Lower lobe of right lung (tissue), 2 donors: ENCODE results near the gene ZNF112. TPM values are rescaled to one million over a fixed set of nuclear protein-coding genes. Genes with fewer than 3 reads are reported as not detected.
A peak's percentile ranks its signal among the peaks of the same experiment; 100 is the strongest.

Experiments
- ATAC-seq, 2 donors: fragments of 200-7000 bp; cut with Tn5 transposase; one replicate each; pipeline ENCODE4 v1.9.1; 2020 to 2022; ENCODE audit warnings: mild to moderate bottlenecking in 2 of 2, moderate library complexity in 2 of 2
- DNase-seq: peaks from one replicate; pipeline ENCODE4 v3.0.0-alpha.2; 2020
- H3K27ac ChIP-seq: fragments of 200-600 bp; one replicate; pipeline ENCODE4 v1.8.0; 2022
- H3K27me3 ChIP-seq: fragments of 200-600 bp; one replicate; pipeline ENCODE4 v1.8.0; 2022; ENCODE audit warnings: low read depth
- H3K36me3 ChIP-seq: fragments of 200-600 bp; one replicate; pipeline ENCODE4 v1.8.0; 2022; ENCODE audit warnings: mild to moderate bottlenecking
- H3K4me1 ChIP-seq: fragments of 200-600 bp; one replicate; pipeline ENCODE4 v1.8.0; 2022
- H3K4me3 ChIP-seq: fragments of 200-600 bp; one replicate; pipeline ENCODE4 v1.8.0; 2022; ENCODE audit warnings: mild to moderate bottlenecking
- H3K9me3 ChIP-seq: fragments of 200-600 bp; one replicate; pipeline ENCODE4 v1.8.0; 2022
- intact Hi-C: fragments of 100-400 bp; cut with DNase I; formaldehyde crosslinking; loops from one replicate; pipeline ENCODE4 v1.11.0; 2022
- total RNA-seq: library from RNA; stranded (reverse); fragmentation: NEBNext Ultra II Directional; extraction: Animal tissue kit (Norgen Biotek cat#: 25700); gene quantifications from one replicate; pipeline ENCODE4 v1.2.1, GENCODE V29; 2021
- TF ChIP-seq, protein P1 (sequence below): fragments of 200-600 bp; IDR thresholded peaks from one replicate; pipeline ENCODE4 v1.8.0; 2022; ENCODE audit warnings: antibody characterized with exemption, mild to moderate bottlenecking
- donor health status: DM: no; HTN: yes; CAD: no; lungs with severe emphysema.

ZNF112 gene
- total RNA-seq, 1 donor from 2014 or later: 4.8 TPM

DNA sequence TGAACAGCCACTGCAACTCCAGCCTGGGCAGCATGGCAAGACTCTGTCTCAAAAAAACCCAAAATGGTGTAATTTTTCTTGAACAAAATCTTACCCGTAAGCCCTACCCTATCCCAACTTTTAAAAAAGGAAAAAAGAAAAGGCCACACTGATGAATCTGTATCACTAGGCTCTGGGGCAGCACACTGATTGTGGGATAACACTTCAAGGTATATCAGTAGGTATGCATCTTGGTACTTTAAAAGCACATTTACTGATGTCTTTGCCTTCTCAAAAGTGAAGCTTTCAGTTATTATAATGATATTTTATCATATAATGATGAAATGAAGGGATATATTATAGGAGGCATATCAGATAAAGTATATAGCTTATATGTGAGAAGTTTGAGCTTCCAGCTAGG lies 24.3 kb downstream of the ZNF112 start:
- H3K36me3 ChIP-seq: peaks cover 59% of the 10 kb centered on the region
- no peaks in the 10 kb centered on the region for H3K27me3 ChIP-seq
- H3K27ac ChIP-seq: no peak overlapping the region
- no peak overlapping the region for H3K4me3 ChIP-seq
- ATAC-seq (no peak), DNase-seq (no peak)
- H3K9me3 ChIP-seq: peaks cover 68% of the 10 kb centered on the region
- TF ChIP-seq, protein P1, sequence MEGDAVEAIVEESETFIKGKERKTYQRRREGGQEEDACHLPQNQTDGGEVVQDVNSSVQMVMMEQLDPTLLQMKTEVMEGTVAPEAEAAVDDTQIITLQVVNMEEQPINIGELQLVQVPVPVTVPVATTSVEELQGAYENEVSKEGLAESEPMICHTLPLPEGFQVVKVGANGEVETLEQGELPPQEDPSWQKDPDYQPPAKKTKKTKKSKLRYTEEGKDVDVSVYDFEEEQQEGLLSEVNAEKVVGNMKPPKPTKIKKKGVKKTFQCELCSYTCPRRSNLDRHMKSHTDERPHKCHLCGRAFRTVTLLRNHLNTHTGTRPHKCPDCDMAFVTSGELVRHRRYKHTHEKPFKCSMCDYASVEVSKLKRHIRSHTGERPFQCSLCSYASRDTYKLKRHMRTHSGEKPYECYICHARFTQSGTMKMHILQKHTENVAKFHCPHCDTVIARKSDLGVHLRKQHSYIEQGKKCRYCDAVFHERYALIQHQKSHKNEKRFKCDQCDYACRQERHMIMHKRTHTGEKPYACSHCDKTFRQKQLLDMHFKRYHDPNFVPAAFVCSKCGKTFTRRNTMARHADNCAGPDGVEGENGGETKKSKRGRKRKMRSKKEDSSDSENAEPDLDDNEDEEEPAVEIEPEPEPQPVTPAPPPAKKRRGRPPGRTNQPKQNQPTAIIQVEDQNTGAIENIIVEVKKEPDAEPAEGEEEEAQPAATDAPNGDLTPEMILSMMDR: no peak
- intact Hi-C loops: no loop called here
- no peaks in the 10 kb centered on the region for H3K4me1 ChIP-seq

DNA sequence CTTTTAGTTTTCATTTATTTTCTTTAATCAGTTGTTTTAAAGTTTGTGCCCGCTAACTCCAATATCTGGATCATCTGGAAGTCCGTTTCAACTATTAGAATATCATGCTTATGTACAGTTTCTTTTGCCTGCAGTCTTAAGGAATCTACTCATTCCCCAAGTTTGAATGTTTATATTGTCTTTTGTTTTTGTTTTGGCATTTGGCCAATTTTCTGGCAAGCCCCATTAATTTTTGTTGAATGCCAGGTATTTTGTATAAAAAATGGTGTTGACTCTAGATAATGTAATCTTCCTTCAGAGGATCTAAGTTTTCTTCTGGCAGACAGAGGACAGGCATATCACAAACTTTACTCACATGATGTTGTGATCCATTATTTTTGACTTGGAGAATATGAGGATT lies 40.6 kb downstream of the ZNF112 start:
- Histone ChIP-seq H3K27ac (no peak overlapping the region), H3K4me1 (no peaks in the 10 kb centered on the region), H3K27me3 (no peaks in the 10 kb centered on the region), H3K36me3 (no peaks in the 10 kb centered on the region), H3K9me3 (peaks cover 74% of the 10 kb centered on the region), H3K4me3 (no peak overlapping the region)
- TF ChIP-seq, protein P1: no peak
- DNase-seq: no peak
- intact Hi-C loops: no loop called here
- ATAC-seq: no peak

DNA sequence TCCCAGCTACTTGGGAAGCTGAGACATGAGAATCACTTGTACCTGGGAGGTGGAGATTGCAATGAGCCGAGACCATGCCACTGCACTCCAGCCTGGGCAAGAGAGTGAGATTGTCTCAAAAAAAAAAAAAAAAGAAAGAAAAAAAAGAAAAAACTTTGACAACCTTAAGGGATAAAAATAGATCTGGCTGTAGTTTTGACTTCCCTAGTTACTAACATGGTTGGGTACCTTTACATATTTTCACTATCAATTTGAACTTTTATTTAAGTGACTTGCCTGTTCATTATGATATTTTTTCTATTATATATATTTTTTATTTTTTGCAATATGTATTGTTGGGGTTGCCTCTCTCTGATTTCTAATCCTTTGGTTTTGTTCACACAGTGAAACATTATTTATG lies 43.2 kb downstream of the ZNF112 start:
- intact Hi-C loops: no loop called here
- ATAC-seq (no peak), DNase-seq (no peak)
- Histone ChIP-seq H3K27me3 (no peaks in the 10 kb centered on the region), H3K36me3 (no peaks in the 10 kb centered on the region), H3K4me3 (no peak overlapping the region), H3K27ac (no peak overlapping the region), H3K9me3 (peaks cover 57% of the 10 kb centered on the region), H3K4me1 (no peaks in the 10 kb centered on the region)
- TF ChIP-seq, protein P1: no peak

DNA sequence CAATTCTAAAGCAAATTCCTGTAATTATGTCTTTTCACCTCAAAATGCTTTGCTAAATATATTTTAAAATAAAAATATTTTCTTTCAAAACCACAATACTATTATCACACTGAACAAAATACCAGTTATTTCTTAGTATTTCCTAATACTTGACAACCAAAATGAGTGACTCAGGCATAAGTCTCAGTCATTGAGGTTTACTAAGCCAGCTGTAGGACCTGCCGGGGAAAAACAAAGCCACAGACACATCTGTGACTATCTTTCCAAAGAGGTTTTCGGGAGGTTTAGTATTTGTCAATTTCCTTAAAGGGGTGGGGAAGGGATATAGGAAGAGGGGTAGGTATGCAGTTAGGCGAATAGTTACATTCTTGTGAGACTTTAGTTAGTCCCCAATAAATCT lies 48.5 kb downstream of the ZNF112 start:
- intact Hi-C loops: no loop called here
- H3K27ac ChIP-seq: no peak overlapping the region
- no peaks in the 10 kb centered on the region for H3K36me3 ChIP-seq
- TF ChIP-seq, protein P1: no peak
- H3K4me1 ChIP-seq: peaks cover 14% of the 10 kb centered on the region
- DNase-seq (no peak), ATAC-seq (no peak)
- H3K9me3 ChIP-seq: peaks cover 31% of the 10 kb centered on the region
- no peaks in the 10 kb centered on the region for H3K27me3 ChIP-seq
- no peak overlapping the region for H3K4me3 ChIP-seq

DNA sequence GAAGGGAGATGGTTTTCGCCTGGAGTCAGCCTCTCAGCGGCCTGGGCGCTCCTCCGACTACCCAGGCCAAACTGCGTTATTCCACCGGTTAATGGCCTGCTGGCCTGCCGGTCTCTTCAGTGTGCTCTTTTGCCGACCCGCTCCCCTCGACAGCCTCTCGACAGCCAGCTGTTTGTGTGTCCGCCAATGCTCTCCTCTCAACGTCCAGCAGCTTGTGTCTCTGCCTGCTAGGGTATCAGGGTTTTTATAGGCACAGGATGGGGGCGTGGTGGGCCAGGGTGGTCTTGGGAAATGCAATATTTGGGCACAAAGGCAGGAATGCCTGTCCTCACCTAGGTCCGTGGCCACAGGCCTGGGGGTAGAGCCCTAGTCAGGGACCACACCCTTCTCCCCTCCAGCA lies 50.2 kb downstream of the ZNF112 start:
- intact Hi-C loops: no loop called here
- TF ChIP-seq, protein P1: no peak
- peaks cover 27% of the 10 kb centered on the region for H3K9me3 ChIP-seq

DNA sequence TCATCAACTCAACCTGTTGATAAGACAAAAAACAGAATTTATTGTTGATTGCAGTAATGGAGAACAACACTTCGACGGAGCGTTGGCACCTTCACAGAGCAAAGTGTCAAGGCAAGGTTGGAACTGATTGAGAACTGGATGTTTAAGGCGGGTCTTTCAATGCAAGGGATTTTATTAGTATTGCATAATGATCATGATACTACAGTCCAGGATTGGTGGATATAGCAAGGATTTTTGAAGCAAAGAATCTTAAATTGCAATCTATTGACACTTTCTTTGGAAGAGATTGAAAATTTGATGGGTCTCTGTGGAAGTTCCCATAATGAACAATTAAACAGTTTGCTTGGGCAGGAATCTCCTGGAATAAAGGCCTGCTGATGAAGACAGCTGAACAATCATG lies 51.0 kb downstream of the ZNF112 start:
- peaks cover 14% of the 10 kb centered on the region for H3K4me1 ChIP-seq

More for the DNA sequence above, 50.2 kb downstream of the ZNF112 start:
- Histone ChIP-seq H3K27me3 (no peaks in the 10 kb centered on the region), H3K4me3 (no peak overlapping the region), H3K4me1 (peaks cover 14% of the 10 kb centered on the region), H3K36me3 (peaks cover 13% of the 10 kb centered on the region), H3K27ac (no peak overlapping the region)
- ATAC-seq: no peak
- no peak for DNase-seq

More for the DNA sequence above, 51.0 kb downstream of the ZNF112 start:
- H3K27ac ChIP-seq: no peak overlapping the region
- no peak for DNase-seq
- intact Hi-C loops: no loop called here
- H3K4me3 ChIP-seq: peak overlapping the region; percentile 96
- peaks cover 27% of the 10 kb centered on the region for H3K9me3 ChIP-seq
- TF ChIP-seq, protein P1: no peak
- H3K27me3 ChIP-seq: no peaks in the 10 kb centered on the region
- no peak for ATAC-seq
- H3K36me3 ChIP-seq: peaks cover 22% of the 10 kb centered on the region
